GM19240 (cell line): ENCODE measurements around the gene CACNA1D.
"Not testable (repeated sequence)": the region's sequence is repeated elsewhere in the genome, so short reads cannot be mapped to it uniquely, and the experiment has no call there.

Source experiments
- DNase-seq: peaks from one replicate; pipeline ENCODE4 v3.0.0; 2011; ENCODE audit warnings: low spot score; ENCODE audit not compliant: insufficient read length

The CACNA1D gene

DNA sequence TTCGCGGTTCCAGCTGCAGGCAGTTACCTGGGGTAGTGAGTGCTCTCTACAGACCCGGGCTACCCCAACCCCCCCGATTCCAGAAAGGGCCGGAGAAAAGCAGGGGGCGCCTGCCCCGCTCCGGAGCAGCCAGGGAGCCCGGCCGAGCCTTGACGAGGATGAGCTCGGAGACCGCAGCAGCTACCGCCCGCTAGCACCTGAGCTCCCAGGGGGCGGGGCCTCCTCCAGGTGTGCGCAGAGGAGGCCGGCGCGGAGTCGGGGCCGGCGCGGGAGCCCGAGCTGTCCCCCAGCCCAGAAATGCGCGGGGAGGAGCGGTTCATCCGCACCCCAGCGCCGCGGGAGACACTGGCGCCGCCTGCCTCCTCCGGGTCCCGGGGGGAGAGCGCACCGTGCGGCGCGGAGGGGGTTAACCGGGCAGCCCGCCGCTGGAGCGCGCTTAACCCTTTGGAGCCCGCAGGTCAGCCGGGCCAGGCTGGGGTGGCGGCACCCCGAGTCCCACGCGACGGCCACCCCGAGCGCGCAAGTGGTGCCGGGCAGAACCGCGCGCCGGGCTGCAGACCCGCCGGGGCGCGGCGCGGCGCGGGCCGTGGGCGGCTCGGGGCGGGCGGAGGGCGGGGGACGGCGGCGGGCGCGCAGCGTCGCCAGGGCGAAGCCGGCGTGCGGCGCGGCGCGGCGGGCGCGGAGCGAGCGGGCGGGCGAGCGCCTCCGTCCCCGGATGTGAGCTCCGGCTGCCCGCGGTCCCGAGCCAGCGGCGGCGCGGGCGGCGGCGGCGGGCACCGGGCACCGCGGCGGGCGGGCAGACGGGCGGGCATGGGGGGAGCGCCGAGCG is at the start of gene CACNA1D:
CACNA1D (plus strand) TSS at position 649 of the 829 bp plus-strand sequence. CDS start 556 bp downstream, outside the sequence.
- no peak for DNase-seq

DNA sequence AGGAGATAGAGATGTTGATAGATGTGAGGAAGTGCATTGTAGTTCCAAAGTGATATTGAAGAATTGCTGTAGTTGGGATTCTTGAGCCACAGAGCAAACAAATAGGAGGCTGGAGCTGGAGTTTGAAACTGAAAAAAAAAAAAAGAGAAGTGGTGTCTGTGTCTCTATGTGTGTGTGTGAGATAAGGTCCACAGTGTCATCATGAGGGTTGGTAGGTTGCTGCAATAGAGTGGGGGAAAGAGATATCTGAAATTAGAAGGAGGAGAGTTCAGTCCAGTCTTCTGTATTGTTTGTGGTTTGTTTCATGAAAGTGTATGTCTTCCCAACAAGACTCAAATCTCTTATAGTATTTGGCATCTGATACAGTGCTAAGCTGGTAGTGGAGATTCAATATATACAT is 37.3 kb upstream of the CACNA1D start:
- DNase-seq: no peak

DNA sequence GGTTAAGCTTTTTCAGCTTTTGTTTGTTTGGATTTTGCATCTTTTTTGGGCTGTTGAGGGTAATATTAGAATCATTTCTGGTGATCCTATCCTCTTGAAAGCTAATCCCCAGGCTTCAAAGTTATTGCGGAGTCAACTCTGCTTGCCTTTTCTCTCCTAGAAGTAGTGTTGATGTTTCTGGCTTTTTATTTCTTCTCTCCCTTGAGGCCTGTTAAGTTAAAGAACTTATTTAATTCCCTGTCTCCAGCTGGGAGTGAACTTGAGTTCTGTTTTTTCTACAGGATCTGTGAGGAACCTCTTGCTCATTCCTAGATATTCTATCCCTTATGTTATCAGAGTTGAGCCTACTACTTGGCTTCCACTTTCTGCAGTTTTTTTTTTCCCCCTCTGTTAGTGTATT is 34.1 kb upstream of the CACNA1D start:
- no peak for DNase-seq

DNA sequence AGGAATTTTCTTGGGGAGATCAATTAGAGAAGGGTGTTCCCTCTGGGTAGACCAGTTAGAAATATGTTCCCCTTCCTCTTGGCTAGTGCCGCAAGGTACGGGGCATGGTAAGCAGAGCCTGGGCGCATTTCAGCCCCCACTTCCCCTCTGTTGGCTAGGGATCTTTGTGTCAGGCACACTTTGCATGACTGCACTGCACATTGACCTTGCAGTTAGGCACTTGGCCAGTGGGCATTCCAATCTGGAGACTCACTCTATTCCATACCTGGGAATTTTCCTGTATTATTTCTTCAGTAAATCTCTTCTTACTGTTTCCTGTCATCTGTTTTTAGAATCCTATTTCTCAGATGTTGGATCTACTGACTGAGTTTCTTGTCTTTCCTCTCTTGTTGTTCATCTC is 30.0 kb upstream of the CACNA1D start:
- DNase-seq: no peak

DNA sequence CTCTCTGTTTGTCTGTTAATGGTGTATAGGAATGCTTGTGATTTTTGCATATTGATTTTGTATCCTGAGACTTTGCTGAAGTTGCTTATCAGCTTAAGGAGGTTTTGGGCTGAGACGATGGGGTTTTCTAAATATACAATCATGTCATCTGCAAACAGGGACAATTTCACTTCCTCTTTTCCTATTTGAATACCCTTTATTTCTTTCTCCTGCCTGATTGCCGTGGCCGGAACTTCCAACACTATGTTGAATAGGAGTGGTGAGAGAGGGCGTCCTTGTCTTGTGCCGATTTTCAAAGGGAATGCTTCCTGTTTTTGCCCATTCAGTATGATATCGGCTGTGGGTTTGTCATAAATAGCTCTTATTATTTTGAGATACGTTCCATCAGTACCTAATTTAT is 24.7 kb upstream of the CACNA1D start:
- DNase-seq: not testable (repeated sequence)

DNA sequence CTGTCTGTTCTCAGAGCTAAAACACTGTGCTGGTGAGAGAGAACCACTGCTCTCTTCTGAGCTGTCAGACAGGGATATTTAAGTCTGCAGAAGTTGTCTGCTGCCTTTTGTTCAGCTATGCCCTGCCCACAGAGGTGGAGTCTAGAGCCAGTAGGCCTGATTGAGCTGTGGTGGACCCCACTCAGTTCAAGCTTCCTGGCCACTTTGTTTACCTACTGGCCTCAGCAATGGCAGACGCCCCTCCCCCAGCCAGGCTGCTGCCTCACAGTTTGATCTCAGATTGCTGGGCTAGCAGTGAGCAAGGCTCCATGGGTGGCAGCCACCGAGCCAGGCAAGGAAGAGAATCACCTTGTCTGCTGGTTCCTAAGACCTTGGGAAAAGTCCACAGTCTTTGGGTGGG is 21.0 kb upstream of the CACNA1D start:
- DNase-seq: no peak

DNA sequence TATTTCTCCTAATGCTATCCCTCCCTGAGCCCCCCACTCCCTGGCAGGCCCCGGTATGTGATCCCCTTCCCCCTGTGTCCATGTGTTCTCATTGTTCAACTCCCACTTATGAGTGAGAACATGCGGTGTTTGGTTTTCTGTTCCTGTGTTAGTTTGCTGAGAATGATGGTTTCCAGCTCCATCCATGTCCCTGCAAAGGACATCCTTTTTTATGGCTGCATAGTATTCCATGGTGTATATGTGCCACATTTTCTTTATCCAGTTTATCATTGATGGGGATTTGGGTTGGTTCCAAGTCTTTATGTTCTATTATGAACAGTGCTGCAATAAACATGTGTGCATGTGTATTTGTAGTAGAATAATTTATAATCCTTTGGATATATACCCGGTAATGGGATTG is 18.0 kb upstream of the CACNA1D start:
- not testable (repeated sequence) for DNase-seq

DNA sequence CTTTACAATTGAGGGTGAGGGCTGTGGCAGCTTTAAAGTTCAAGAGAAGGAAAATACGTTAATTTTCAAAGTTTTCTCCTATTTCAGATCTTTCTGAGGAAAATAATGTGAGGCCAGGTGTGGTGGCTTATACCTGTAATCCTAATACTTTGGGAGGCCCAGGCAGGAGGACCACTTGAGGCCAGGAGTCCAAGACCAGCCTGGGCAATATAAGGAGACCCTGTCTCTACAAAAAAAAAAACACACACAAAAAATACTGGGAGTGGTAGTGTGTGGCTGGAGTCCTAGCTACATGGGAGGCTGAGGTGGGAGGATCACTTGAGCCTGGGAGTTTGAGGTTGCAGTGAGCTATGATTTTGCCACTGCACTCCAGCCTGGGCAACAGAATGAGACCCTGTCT is 16.7 kb upstream of the CACNA1D start:
- DNase-seq: not testable (repeated sequence)

DNA sequence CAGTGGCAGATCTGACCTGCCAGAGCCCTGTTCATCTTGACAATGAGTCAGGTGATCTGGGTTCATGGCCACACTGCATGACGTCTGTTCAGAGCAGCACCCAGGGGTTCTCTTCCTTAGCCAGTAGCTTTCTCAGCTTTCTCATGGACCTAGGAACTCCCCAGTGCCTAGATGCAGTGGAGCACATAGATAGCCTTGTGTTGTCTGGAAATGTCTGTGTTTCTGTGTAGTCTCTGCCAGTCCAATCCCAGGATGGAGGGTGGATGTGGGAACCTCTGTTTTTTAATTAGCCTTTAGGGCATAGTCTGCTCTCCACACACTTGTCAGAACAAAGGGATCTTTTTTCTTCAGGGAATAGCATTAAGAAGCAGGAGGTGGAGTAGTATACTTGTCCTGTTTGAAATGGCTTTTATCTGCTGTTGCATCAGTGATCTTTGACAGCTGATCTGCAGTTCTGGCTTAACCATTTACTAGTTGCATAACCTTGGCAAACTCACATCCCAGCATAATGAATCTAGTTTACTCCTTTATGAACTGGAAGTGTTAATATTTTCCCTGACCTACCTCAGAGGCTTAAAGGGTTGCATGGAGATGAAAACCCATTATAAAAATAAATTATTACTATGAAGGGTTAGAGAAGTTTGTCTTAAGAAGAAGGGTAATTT is 16.1 kb upstream of the CACNA1D start:
- DNase-seq: no peak

DNA sequence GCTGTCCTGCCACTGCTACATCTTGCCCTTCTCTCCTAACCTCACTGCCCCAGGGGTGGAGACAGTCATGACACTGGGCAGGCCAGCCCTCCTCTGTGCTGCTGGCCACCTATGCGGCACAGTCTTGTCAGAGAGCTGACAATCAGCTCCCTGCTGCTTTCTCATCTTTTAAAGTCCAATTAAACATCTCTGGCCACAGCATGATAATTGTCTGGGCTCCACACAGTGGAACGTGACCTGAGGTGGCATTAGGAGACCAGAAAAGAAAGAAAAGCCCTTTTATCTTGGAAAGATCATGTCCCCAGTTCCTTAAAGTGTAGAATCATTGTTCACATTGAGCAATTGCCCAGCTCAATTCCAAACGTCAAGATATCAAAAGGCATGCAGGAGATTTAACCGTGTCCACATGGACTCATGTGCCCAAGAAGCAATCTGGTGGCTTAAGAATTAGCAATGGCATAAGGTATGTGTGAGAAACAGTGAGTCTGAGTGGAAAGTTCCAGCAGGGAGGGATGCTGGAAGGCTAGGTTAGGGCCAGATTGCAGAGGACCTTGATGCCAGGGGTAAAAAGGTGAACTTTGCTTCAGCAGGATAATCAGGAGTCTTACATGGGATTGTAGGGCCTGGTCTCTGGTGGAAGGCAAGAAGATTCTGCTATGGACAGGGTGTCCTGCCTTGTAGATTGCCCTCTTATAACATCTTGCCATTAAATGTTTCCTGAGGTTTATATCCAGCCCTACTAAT is 15.3 kb upstream of the CACNA1D start:
- DNase-seq: no peak

DNA sequence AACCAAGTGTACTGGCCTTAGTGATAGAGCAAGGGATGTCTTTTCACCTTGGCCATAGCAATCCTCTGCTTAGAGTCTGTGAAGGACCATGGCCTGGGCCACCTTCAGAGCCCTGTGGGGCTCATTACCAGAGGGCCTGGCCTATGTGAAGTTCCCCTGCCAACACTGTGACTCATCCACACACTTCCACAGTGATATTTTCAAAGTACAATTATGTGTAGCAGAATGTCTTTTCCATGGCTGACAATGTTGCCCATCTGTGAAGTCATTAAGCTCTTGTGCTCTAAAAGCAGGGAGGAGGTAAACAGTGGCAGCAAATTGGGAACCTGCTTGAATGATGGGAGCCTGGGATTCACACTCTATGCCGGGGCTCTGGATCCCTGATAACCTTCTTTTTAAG is 12.2 kb upstream of the CACNA1D start:
- DNase-seq: no peak

DNA sequence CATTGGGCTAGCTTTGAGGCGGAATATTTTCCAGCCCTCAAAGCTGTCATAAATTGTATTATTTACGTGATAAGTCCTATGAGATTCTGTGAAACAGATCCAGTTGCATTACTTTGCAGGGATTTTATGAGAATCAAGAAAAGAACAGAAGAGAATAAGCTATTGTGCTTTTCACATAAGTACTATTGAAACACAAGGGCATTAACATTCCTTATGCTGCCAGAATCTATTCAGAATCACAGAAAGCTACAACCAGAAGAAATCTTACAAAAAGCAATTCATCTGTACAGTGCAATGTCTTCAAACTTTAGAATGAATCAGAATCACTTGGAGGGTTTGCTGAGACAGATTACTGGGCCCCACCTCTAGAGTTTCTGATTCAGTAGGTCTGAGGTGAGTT is 10.6 kb upstream of the CACNA1D start:
- no peak for DNase-seq

DNA sequence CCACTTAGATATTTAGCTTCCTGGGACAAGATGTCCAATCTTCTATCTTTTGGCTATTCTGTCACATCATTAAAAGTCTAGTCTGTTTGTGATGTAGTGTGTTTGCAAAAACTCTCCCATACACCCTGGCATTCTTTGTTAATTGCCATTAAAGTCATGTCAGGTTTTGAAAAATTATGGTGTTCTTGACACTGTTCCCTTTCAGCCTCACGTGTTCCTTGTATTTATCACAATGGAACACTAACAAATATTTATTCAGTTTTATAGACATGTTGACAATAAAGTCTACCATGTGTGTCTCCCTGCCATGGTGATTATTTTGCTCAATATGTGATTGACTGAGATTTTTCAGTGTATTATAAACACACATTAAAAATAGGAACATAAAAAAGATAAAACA is 9.4 kb upstream of the CACNA1D start:
- DNase-seq: no peak

DNA sequence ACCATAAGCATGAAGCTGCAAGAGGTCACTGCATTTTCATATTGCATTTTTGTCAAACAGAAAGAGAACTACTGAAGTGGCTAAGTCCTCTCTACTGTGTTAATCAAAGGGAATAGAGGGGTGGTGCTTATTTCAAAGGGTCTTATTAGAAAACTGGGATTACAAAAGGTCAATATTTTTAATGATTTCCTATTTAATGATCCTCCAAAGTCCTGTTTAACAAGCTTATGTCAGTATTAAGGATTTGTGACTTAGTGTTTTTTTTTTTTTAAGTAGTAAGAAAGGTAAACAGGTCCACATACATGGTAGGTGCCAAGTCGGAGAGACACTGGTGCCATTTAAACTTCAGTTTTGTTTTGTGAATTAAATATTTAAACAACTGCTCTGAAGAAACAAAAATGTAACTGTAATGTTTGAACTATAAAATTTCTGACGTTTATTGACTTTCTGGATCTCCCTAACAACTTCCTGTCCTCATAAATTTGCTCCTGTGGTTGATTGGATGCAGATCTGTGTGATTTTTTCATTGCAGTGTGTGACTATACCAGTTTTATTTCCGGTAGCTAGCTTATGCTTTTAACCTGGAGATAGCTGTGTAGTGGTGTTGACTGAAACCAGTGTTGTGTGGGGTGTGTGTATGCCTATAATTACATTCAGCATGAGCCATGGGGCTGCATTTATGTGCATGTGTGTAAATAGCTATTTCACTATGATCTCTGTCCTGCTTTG is 8.6 kb upstream of the CACNA1D start:
- no peak for DNase-seq

DNA sequence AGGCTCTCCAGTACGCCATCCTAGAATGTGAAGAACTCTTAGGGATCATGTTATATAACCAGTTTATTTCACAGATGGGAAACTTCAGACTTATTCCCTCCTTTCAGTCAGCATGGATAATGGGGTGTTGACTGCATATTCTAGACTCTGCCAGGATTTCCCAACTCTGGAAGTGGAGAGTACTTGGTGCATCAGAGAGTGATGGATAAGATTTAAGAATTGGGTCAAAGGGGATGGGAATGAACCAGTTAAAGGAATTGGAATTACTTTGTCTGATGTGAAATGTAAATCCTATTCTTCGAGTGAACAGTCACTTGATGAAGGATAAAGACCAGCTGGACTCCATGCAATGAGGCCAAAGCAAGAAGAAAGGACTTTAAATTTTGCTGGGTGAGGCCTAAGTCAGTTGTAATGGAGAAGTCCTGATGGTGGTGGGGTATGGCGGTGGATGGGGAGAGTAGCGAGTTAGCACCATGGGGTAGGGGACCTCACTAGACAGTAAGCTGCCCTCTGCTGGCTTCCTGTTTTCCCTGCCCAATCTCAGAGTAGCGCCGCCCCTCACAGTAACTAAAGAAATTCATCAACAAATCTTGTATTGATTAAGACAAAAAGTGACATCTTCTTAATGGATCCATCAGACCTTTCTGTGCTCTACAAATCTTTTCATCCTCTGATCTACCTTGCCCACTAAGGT is 7.3 kb upstream of the CACNA1D start:
- DNase-seq: no peak

DNA sequence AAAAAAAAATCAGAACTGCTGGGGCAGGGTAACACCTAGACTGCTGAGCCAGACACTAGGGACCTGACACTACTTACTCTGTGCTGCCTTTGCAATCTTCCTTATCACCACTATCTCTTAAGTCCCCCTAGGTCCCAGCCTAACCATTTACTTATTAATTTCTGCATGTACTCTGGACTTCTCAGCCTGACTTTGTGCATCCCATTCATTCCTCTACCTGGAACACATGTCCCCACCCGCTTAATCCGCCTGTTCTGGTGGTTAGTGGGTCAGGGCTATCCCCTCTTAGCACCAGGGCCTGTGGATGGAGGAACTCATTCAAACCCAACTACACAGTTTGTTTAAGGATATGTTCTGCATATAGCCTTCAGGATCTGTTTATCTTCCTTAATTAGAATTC is 5.0 kb upstream of the CACNA1D start:
- DNase-seq: no peak

DNA sequence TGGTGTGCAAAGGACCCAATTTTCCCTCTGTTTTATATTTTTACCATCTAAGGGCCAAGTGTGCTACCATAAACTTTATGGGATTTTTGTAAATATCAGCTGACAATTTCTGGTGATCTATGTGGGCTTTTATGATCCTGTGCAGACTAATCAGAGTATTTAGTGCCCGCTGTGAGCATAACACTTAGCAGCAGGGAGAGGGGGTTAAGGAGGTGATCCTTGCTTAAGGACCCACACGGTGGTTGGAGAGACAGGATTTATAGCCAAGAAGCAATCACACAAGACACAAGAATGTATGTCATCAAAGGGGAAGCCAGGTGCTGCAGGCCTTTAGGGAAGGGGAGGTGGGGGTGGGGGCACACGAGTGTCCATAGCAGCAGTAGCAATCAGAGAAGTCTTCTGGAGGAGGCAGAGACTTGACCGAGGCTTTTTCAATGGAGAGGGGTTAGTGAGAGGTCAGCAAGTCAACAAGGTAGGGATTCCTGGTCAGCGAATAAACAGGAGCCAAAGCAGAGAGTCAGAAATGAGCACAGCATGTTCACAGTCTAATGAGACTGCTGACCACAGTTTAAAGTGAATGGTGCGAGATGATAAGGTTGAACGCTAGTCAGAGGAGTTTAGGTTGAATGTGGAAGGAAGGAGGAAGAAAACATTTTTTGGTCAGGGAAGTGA is 4.5 kb upstream of the CACNA1D start:
- DNase-seq: no peak

DNA sequence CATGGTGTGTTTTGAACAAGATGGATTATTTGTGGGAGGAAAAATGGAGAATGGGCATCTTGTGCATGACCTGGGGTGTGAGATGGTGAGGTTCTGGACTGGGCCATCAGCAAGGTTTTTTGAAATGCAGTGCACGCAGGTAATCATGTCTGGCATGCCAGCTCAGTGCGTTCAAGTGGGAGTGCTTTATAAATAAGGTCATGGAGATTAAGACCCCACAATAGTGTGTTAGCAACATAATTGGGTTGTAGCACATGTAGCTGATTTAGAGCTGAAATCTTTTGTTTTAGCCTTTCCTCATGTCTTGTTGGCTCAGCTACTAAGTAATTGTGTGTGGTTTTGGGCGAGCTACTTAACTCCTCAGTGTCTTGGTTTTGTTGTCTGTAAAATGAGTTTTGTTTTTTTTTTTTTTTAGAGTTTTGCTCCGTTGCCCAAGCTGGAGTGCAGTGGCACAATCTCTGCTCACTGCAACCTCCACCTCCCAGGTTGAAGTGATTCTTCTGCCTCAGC is 3.9 kb upstream of the CACNA1D start:
- DNase-seq: no peak

DNA sequence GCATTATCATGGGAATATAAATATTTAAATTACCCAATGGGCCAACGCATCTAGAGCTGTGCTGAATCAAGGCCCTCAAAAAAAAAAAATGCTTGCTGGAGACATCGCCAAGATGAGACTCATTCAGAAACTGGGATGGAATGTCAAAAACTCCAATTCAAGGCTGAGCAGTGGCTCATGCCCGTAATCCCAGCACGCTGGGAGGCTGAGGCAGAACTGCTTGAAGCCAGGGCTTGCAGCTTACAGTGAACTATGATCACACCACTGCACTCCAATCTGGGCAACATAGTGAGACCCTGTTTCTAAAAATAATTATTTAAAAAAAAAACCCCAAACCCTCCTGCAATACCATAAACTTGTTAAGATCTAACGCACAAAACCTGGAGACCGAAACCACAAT is 3.1 kb upstream of the CACNA1D start:
- no peak for DNase-seq

DNA sequence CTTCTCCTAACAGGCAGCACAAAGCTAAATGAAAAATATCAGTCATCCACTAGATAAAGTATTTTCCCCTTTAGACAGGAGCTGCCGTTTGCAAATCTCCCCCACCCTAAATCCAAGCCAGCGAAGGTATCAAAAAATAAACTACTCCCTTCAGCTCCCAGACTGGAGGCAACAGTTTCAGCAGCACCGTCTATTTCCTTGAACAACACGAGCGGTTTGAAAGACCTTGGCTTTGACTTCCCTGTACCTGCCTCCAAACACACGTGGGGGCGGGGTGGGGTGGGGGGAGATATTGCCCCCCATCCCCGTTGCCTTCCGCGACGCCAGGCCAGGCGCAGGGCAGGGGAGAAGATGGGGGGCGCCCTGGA is 832 bp upstream of the CACNA1D start:
- no peak for DNase-seq
